HG02981 (cell line): Measurements from ENCODE around the gene PPIL6.
"Not testable (repeated sequence)": the region's sequence is repeated elsewhere in the genome, so short reads cannot be mapped to it uniquely, and the experiment has no call there.

Experiments
- ATAC-seq: cut with Tn5 transposase; IDR thresholded peaks from one replicate; pipeline ENCODE4 v1.9.1; 2021; ENCODE audit warnings: mild to moderate bottlenecking, moderate library complexity; ENCODE audit not compliant: unreplicated experiment

The PPIL6 gene

DNA sequence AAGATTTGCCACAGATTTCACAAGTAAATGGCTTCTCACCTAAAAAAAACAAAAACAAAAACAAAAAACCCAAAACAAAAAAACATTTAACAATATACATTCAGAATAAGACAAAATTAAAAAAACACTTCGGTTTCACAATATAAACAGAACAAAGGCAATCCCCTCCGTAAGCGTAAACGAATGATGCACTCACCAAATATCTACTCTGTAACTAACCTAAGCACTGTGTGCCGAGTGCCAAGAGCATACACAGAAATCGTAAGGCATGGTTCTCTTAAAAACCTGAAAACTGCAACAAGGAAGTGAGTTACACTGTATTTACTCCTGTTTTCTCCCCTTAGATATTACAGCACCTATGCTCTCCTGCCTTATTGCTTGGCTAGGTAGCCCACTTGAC lies 27.3 kb upstream of the PPIL6 start:
- ATAC-seq = no peak

DNA sequence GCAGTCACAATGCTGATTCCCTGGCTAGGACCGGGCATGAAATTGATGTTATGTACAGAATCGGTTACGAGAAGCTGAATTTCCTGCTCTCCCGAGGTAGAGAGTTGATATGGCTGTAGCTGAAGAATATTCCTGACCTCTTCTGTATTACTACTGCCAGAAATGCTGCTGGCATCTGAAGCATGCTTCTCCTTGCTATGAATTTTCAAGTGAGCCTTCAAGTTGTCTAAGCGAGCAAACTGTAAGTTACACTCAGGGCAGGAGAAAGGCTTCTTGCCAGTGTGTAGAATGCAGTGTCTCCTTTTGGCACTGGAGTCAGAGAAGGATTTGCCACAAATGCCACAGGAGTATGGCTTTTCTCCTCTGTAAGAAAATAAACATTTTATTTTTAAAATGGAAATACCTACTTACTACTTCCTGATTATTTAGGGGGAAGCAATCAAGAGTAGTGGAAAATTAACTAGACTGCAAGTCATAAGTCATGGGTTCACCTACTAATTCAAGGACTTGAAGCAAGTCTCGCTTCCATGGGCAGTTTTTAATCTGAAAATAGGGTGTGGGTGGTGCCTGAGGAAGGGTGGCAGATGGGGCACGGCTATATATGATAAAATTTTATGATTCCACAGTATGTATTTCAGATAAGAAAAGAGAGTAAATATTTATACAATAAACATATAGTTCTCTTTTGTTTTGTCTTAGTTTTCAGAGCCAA lies 25.9 kb upstream of the PPIL6 start:
- no peak for ATAC-seq

DNA sequence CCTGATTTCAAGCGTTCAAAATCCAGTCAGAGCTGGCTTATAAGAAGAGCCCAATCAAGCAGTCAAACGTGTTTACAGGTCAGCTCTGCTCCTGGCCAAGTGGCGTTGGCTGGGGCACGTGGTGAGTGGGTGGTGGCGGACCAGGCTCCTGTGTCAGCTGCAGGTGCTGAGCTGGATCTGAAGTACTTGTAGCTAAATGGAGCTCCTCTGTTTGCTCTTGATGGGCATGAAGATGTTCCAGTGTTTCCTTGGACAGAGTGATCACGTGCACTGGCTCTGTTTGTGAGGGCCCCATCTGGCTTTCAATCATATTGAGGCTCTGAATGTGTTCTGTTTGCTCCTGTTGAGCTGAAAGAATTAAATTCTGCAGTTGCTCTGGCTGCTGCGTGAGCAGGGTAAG lies 25.3 kb upstream of the PPIL6 start:
- ATAC-seq = no peak

DNA sequence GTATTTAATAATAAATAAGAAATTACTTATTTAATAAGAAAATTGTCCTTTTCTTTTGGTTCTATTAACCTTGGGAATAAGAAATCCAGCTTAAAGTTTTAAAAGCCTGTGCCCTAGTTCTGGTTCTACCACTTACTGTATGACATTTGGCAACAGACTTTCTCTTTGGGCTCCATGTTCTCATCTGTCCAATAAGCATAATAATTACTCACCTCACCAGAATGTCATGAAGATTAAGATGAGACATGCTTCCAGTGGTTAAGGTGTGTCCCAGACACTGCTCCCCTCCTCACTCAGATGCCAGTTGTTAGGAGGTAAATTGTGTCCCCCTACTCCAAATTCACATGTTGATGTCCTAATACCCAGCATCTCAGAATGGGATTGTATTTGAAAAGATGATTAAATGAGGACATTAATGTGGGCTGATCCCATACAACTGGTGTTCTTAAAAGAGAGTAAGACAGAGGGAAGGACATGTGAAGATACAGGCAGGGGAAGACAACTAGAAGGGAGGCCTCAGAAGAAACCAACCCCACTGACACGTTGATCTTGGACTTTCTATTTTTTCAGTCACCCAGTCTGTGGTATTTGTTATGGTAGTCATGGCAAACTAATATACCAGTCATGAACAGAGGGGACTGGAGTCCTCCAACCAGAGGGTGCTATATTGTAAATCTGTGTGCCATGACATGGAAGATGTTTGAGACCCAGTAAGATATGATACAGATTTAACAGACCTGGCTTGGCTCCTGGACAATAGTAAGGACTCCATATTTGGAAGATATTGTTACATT lies 21.5 kb upstream of the PPIL6 start:
- no peak for ATAC-seq

DNA sequence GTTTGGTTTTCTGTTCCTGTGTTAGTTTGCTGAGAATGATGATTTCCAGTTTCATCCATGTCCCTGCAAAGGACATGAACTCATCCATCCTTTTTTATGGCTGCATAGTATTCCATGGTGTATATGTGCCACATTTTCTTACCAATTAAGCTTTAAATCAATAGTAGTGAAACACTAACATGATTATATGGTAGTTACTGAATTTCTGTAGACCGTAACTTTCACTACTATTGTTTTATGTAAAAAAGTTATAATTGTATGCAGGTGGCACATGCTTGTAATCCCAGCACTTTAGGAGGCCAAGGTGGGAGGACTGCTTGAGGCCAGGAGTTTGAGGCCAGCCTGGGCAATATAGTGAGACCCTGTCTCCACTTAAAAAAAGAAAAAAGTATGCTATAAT lies 20.8 kb upstream of the PPIL6 start:
- ATAC-seq = not testable (repeated sequence)

DNA sequence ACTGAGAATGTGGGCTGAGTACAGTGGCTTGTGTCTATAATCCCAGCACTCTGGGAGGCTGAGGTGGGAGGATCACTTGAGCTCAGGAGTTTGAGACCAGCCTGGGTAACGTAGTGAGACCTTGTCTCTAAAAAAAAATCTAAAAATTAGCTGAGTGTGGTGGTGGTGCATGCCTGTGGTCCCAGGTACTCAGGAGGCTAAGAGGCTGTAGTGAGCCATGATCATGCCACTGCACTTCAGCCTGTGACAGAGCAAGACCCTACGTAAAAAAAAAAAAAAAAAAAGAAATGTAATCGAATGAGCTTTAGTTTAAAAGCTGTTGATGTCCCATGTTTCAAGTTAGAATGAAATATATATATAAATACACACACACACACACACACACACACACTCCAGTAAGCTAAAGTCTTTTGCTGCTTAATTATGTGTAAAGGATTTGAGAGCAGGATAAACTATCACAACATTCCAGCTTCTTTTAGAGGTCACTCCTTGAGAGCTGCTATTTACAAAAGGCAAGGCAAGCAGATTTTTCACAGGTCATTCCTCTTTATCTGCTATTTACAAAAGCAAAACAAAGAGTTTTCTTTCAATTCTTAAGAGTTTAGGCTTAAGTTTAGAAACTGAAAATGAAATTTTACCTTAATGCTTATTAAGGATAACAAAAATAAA lies 19.9 kb upstream of the PPIL6 start:
- ATAC-seq = no peak

DNA sequence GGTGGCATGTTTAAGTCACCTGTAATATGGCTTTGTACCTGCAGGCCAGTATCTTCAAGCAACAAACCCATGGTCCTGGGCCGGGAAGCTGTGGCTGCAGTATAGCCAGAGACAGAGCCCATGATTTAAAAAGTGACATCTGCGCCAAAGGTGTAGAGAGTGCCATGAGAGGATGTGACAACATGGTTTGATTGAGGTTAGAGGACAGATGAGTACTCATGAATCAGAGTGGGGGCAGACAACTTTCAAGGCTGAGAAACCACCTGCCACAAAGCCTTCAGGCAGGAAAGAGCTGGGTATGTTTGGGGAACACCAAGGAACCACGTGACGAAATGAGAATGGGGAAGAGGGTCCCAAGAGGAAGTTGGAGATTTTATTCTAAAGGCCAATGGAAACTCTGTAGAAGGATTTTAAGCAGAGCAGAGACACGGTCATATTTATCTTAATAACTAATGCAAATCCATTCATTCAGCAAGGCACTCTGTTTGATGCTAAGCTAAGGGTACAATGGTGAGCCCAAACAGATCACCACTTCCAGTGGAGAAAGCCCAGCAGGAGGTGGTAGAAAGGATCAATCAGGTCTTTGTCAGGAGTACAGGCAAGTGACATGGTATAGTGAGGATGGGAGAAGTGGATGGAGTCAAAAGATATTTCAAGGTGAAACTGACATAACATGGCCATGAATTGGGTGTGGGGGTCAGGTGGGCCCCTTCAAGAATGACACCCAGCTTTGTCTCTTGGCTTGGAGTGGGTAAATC lies 18.5 kb upstream of the PPIL6 start:
- ATAC-seq = peak; percentile 37

DNA sequence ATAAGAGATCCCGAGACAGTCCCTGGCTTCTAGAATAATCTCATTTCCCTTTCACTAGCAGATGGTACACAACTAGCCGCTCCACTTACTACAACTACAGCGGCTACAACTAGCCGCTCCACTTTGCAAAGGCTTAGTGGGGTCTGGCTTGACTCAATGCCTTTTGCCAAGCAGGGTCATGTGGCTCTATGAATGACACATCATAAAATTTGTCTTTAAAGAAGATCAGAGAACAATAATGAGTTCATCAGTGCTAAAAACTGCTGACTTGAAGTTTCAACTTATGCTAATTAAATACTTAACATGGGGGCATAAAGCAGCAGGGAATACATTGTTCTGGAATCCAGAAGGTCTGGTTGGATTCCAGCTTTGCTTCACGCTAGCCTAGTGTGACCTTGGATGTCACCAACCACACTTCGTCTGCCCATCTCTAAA lies 17.2 kb upstream of the PPIL6 start:
- ATAC-seq = no peak

DNA sequence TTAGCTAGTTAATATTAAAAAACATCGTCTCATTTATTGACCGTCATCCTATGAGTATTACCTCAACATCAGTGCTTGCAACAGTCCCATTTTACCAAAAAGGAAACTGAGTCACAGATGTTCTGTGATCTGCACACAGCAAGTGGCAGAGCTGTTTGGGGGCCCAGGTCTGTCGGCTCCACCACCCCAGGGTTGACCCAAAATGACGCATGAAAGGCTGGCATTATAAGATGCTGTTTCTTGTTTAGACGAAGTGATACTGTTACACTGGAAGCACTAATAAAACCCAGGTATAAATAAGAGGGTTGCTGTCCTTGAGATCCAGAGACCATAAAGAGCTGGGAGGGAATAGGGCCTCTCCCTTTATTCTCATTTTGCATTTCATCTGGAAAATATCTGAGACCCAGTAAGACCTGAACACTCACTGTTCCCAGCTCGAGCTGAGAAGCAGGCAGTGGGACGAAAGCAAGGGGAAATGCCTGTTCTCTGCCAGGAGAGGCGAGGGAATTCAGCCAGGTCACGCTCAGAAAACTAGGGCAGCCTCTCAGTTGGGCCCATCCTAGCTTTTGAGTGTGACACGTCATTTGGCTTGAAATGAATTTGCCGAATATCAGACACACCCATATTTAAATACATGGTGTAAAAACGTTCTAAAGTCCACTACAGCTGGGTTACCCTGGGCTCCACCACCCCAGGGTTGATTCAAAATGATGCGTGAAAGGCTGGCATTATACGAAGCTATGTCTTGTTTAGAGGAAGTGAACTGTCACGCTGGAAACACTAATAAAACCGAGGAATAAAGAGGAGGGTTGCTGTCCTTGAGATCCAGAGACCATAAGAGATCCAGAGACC lies 16.5 kb upstream of the PPIL6 start:
- ATAC-seq = no peak

DNA sequence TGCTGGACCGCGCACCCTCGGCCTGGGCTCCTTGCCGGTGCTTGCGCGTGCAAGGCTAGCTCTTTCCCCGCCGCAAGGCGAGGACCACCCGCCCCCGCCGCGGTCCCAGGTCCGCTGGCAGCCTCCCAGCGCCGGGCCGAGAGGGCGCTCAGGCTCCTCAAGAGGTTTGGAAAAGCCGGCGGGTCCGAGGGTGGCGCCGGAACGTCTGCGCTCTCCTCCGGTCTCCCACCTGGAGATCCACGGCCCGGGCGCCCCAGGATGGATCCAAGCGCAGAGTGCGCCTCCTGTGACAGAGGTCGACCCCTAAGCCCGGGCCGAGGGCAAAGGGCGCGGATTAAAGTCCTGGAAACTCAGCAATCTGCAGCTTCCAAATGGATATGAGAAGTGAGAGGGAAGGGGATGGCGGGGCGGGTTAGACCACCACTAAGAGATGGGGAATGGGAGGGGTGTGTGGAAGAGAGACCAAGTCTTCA lies 15.7 kb upstream of the PPIL6 start:
- no peak for ATAC-seq

DNA sequence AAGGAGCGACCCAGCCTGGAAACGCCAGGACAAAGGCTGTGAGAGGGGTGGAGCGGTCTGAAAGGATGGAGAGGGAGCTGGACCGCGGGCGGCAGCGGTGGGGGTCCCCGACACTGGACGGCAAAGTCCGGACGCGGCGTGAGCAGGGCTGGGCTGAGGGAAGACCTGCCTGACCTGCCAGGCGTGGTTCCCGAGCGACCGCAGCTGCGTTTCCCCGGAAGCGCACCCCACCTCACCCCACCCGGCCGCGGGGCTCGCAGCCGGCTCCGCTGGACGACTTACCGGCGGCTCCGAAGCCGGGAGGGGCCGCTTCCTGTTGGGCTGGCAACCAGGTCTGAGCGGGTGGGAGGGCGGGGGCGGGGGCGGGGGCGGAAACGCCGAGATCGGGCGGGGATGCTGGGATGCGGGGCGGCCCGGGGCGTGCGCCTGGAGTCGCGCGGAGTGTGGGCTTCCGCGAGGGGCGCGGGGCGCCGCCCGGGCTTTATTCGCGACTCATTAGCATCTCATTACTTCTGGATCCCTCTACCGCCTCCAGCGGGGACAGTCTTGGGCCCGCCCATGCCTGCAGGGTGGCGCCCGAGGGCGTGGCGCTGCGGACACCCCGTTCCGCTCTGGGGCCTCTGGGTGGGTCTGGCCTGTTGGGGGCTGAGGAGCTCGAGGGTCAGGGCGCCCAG lies 15.1 kb upstream of the PPIL6 start, which contains the start of gene MICAL1:
Gene MICAL1, minus strand, starts transcription at position 336 of the 674 bp plus-strand sequence. CDS start 1,576 bp downstream, outside the sequence.
- ATAC-seq = peak; percentile 67

DNA sequence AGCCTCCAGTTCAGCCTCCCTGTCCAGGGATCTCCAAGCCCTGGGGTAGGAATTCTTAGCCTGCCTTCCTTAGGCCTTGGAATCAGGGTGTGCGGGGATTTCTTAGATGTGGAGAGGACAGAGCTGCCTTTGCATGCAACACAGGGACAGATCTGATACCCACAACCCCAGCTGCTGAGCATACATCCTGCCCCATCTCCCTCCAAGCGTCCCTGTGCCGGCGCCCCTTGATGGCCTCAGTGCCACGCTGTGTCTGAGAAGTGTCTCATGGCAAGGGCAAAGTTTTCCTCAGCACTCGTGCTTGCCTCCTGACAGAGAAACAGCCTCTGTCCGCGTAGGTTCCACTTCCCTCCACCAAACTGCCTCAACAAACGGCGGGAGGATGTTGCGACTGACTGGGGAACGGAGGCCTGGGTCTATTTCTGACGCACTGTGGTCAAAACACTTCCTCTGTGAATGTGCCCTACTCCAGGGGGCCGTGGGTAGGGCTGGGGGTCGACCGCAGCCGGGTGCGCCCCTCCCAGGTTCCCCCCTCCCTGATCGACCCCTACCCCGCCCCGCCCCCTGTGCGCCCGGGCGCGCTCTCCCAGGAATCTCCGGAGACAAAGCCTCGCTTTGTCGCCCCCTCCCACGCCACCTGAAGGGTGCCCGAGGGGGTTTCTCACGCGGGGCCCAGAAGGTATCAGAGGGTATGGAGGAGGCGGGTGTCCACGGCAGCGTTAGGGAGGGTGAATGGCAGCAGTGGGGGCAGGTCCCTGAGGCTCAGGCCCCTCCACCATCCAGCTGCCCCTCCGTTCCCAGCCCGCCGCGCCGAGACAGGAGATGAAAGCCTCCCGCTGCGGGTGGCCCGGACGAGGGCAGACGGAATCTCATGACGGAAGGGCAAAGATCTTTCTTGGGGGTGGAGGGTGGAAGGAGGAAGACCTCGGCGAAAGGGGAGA lies 14.3 kb upstream of the PPIL6 start:
- ATAC-seq = peak; percentile 20

DNA sequence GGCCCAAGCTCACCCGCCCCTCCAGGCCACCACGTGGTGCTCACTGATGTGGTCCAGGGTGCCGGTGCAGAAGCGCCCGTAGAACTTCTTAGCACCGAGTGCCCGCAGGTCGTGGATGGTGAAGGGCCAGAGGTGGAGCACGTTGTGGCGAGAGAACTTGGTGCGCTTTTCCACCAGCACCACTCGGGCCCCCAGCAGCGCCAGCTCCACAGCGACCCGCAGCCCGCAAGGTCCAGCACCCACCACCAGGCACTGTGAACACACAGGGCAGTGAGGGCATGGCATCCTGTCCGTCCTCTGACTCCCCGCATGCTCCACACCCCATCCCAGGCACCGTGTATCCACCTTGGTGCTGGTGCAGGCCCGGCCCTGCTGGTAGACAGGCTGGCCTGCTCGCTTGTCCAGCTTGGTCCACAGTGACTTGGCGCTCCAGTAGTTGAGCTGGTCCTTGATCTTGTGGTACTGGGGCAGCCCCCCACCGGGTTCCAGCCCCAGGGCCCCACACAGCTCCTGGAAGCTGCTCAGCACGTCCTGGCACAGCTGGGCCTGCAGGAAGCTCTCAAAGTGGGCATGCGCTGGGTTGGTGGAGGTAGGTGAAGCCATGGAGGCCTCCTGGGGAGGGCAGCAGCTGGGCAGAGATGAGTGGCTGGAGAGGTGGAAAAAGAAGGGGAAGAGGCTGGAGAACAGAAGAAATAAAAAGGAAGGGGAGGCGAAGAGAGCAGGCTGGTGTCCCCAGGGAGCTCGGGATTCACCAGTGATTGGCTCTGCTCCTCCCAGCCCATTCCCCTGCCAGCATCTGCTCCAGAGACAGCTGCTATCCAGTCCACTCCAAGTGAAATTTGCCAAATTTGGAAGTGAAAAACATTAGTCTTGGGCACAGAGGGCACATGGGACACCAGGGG lies 13.4 kb upstream of the PPIL6 start:
- ATAC-seq = no peak

DNA sequence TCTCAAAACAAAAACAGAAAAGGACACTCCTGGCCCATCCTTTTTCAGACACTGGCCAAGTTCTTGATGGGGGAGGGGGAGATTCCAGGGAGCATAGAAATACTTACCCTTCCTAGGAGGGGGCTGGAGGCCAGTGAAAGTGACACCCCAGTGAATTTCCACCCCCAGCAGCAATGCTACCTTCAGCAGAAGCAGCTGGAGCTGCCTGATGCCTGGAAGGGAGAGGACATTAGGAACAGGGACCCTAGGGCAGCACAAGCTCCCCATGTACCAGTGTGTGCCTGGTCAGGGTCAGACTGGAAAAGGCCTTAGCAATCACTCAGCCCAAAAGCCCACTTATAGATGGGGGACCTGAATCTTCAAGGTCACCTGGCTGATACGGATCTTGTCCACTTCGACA lies 12.7 kb upstream of the PPIL6 start:
- no peak for ATAC-seq

DNA sequence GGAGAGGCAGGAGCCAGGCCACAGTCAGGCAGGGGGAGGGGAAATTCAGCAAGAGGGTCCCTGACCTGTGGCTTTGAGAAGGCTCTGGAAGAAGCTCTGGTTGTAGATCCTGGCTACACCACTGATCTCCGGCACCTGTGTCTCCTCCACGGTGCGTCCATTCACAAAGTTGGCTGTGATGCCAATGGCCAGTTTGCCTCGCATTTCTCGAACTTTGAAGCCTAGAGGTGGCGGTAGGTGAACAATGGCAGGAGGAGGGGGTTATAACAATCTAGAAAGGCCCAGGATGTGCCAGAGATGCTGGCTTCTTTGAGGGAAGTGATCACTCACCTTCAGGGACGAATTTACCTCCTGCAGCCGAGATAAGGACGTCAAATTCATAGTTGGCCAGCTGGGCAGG lies 11.8 kb upstream of the PPIL6 start:
- ATAC-seq = no peak

DNA sequence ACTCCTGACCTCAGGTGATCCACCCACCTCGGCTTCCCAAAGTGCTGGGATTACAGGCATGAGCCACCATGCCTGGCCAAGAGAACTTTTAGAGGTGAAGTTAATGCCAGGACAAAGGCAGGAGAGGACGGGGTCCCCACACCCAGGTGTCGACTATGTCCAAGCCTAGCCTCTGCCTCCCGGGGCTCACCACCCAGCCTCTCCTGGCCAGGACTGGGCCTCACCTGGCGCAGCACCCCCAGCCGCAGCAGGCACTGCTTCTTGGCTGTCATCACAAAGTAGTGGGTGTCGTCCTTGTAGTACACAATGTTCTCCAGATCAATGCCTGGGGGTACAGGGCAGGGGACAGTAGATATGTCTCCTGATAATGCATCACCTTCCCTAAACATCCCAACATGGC lies 10.9 kb upstream of the PPIL6 start:
- ATAC-seq = no peak

DNA sequence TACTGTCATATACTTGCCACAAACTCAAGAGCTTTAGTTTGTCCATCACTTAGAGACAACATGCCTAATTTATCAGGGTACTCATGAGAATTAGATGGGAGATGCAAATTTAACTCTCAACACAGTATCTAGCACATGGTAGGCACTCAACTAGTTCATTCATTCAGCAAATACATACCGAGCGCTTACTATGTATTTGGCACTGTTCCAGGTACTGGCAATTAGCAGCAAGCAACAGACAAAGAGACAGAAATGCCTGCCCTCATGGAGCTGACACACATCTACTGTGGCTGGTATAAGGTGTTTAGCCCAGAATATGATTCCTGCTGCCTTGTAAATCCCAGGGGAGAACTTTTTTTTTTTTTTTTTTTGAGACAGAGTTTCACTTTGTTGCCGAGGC lies 10.4 kb upstream of the PPIL6 start:
- no peak for ATAC-seq
